Measurements from ENCODE around the gene BCS1L. TPM values are rescaled to one million over a fixed set of nuclear protein-coding genes. Genes with fewer than 3 reads are reported as not detected.
A peak's percentile ranks its signal among the peaks of the same experiment; 100 is the strongest.

BCS1L gene
- total and polyA plus RNA-seq, 2 of the 13 experiments (the other 11 are each of a cell fraction or from before 2014, with no cell fraction given), result 48.9 to 76.0 TPM

DNA sequence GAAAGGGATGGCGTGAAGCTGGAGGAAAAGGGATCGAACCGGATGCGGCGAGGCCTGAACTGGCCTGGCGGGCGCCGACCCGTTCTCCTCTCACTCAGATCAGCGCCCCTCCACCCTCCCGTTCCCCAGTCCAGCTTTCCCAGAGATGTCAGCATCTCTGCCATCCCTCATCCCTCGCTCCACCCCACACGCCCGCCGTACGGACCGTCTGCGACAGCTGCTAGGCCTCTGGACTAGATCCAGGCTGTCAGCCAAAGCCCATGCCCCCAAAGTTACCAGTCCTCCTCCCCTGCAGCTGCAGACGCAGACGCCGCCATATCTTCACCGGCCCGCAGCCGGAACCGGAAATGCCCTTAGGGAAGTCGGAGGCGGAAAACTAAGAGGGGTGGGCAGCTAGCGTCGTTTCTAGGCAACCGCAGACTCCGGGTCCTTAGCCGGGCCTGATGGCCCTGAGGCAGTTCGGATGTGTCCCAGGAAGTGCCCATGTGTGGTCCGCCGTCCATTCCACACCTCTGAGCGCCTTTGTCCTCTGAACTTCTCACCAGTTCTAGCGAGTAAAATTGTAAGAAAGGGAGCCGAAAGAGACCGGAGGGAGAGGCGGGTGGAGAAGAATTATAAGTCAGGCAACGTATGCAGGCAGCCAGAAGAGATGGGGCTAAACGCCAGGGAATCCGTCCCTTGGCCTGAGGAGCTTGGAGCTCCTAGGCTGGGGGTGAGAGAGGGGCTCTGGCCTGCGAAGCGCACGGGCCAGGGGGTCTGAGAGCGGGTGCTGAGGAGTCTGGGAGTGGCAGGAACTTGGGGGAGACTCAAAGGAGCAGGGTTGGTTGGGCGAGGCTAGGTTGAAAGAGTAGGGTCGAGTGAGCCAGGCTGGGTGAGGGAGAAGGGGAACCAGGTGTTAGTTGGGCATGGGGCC lies 12.4 kb downstream of the BCS1L start, which contains the start of the genes RNF25 and STK36 (continued):
- TF ChIP-seq, protein P1, sequence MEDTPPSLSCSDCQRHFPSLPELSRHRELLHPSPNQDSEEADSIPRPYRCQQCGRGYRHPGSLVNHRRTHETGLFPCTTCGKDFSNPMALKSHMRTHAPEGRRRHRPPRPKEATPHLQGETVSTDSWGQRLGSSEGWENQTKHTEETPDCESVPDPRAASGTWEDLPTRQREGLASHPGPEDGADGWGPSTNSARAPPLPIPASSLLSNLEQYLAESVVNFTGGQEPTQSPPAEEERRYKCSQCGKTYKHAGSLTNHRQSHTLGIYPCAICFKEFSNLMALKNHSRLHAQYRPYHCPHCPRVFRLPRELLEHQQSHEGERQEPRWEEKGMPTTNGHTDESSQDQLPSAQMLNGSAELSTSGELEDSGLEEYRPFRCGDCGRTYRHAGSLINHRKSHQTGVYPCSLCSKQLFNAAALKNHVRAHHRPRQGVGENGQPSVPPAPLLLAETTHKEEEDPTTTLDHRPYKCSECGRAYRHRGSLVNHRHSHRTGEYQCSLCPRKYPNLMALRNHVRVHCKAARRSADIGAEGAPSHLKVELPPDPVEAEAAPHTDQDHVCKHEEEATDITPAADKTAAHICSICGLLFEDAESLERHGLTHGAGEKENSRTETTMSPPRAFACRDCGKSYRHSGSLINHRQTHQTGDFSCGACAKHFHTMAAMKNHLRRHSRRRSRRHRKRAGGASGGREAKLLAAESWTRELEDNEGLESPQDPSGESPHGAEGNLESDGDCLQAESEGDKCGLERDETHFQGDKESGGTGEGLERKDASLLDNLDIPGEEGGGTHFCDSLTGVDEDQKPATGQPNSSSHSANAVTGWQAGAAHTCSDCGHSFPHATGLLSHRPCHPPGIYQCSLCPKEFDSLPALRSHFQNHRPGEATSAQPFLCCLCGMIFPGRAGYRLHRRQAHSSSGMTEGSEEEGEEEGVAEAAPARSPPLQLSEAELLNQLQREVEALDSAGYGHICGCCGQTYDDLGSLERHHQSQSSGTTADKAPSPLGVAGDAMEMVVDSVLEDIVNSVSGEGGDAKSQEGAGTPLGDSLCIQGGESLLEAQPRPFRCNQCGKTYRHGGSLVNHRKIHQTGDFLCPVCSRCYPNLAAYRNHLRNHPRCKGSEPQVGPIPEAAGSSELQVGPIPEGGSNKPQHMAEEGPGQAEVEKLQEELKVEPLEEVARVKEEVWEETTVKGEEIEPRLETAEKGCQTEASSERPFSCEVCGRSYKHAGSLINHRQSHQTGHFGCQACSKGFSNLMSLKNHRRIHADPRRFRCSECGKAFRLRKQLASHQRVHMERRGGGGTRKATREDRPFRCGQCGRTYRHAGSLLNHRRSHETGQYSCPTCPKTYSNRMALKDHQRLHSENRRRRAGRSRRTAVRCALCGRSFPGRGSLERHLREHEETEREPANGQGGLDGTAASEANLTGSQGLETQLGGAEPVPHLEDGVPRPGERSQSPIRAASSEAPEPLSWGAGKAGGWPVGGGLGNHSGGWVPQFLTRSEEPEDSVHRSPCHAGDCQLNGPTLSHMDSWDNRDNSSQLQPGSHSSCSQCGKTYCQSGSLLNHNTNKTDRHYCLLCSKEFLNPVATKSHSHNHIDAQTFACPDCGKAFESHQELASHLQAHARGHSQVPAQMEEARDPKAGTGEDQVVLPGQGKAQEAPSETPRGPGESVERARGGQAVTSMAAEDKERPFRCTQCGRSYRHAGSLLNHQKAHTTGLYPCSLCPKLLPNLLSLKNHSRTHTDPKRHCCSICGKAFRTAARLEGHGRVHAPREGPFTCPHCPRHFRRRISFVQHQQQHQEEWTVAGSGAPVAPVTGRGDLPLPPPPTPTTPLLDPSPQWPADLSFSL (CRISPR knock-in tag; IDR thresholded peaks at IDR 0.05), result no peak
- TF ChIP-seq PPARG (CRISPR knock-in tag; conservative IDR thresholded peaks at IDR 0.05) (peak; percentile 48), ZFX (CRISPR knock-in tag; IDR thresholded peaks at IDR 0.05; ENCODE audit: low read depth) (peak; percentile 91), HOXA7 (CRISPR knock-in tag; IDR thresholded peaks at IDR 0.05) (no peak), ZNF792 (CRISPR knock-in tag; IDR thresholded peaks at IDR 0.05) (no peak), ARID2 (CRISPR knock-in tag; IDR thresholded peaks at IDR 0.05; ENCODE audit: borderline replicate concordance) (no peak), ZNF282 (IDR thresholded peaks at IDR 0.05; ENCODE audit: partially characterized antibody) (no peak), ATF7 (IDR thresholded peaks at IDR 0.05) (no peak), ATF7 (CRISPR knock-in tag; IDR thresholded peaks at IDR 0.05) (no peak), ZC3H4 (CRISPR knock-in tag; IDR thresholded peaks at IDR 0.05; ENCODE audit: borderline replicate concordance) (no peak)
- TF ChIP-seq, protein P2, sequence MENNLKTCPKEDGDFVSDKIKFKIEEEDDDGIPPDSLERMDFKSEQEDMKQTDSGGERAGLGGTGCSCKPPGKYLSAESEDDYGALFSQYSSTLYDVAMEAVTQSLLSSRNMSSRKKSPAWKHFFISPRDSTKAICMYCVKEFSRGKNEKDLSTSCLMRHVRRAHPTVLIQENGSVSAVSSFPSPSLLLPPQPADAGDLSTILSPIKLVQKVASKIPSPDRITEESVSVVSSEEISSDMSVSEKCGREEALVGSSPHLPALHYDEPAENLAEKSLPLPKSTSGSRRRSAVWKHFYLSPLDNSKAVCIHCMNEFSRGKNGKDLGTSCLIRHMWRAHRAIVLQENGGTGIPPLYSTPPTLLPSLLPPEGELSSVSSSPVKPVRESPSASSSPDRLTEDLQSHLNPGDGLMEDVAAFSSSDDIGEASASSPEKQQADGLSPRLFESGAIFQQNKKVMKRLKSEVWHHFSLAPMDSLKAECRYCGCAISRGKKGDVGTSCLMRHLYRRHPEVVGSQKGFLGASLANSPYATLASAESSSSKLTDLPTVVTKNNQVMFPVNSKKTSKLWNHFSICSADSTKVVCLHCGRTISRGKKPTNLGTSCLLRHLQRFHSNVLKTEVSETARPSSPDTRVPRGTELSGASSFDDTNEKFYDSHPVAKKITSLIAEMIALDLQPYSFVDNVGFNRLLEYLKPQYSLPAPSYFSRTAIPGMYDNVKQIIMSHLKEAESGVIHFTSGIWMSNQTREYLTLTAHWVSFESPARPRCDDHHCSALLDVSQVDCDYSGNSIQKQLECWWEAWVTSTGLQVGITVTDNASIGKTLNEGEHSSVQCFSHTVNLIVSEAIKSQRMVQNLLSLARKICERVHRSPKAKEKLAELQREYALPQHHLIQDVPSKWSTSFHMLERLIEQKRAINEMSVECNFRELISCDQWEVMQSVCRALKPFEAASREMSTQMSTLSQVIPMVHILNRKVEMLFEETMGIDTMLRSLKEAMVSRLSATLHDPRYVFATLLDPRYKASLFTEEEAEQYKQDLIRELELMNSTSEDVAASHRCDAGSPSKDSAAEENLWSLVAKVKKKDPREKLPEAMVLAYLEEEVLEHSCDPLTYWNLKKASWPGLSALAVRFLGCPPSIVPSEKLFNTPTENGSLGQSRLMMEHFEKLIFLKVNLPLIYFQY (CRISPR knock-in tag; IDR thresholded peaks at IDR 0.05; ENCODE audit: borderline replicate concordance), result peak; percentile 70; the same call in 1 of the 2 replicates
- TF ChIP-seq, protein P3, sequence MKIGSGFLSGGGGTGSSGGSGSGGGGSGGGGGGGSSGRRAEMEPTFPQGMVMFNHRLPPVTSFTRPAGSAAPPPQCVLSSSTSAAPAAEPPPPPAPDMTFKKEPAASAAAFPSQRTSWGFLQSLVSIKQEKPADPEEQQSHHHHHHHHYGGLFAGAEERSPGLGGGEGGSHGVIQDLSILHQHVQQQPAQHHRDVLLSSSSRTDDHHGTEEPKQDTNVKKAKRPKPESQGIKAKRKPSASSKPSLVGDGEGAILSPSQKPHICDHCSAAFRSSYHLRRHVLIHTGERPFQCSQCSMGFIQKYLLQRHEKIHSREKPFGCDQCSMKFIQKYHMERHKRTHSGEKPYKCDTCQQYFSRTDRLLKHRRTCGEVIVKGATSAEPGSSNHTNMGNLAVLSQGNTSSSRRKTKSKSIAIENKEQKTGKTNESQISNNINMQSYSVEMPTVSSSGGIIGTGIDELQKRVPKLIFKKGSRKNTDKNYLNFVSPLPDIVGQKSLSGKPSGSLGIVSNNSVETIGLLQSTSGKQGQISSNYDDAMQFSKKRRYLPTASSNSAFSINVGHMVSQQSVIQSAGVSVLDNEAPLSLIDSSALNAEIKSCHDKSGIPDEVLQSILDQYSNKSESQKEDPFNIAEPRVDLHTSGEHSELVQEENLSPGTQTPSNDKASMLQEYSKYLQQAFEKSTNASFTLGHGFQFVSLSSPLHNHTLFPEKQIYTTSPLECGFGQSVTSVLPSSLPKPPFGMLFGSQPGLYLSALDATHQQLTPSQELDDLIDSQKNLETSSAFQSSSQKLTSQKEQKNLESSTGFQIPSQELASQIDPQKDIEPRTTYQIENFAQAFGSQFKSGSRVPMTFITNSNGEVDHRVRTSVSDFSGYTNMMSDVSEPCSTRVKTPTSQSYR (CRISPR knock-in tag; IDR thresholded peaks at IDR 0.05; ENCODE audit: borderline replicate concordance), result no peak; the same call in 1 of the 2 replicates
- TF ChIP-seq, protein P4, sequence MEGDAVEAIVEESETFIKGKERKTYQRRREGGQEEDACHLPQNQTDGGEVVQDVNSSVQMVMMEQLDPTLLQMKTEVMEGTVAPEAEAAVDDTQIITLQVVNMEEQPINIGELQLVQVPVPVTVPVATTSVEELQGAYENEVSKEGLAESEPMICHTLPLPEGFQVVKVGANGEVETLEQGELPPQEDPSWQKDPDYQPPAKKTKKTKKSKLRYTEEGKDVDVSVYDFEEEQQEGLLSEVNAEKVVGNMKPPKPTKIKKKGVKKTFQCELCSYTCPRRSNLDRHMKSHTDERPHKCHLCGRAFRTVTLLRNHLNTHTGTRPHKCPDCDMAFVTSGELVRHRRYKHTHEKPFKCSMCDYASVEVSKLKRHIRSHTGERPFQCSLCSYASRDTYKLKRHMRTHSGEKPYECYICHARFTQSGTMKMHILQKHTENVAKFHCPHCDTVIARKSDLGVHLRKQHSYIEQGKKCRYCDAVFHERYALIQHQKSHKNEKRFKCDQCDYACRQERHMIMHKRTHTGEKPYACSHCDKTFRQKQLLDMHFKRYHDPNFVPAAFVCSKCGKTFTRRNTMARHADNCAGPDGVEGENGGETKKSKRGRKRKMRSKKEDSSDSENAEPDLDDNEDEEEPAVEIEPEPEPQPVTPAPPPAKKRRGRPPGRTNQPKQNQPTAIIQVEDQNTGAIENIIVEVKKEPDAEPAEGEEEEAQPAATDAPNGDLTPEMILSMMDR (CRISPR knock-in tag; IDR thresholded peaks at IDR 0.05), result peak; percentile 26; the same call in 1 of the 2 replicates

Data from HepG2 (cell line).